GM19193 (cell line): ENCODE results near the gene LIG3.

Experiments
- POLR2A ChIP-seq: IDR thresholded peaks from 4 replicates; pipeline ENCODE4 v1.6.1; 2011; ENCODE audit not compliant: insufficient read depth, insufficient read length; ENCODE audit errors: extremely low read depth

LIG3 gene

DNA sequence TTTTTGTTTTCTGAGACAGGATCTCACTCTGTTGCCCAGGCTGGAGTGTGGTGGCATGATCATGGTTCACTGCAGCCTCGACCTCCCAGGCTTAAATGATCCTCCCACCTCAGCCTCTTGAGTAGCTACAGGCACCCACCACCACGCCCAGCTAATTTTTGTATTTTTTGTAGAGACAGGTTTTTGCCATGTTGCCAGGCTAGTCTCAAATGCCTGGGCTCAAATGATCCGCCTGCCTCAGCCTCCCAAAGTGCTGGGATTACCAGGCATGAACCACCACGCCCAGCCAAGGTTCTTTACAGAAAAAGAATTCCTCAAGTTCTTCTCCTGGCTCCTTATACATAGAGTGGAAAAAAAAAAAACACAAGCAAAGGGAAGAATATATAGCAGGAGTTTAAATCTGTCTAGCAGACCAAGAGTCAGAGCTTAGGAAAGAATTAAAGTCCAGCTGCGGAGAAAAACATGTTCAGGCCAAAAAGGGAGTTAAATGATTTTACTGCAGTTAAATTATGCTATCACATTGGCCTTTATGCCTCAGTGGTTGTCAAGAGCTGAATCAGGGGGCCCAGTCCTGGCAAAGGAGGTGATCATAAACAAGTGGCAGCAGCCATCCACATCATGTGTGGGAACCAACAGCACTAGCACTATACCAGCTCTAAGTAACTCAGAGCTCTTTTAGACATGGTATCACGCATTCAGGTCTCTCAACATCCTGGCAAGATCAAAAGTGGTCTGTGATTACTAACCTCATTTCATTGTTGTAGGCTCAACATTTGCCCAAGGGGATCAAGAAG, 39.3 kb downstream of the LIG3 start:
- no peak for TF ChIP-seq POLR2A

- no peak for TF ChIP-seq POLR2A
Observed at GRCh38 chr17:35021520-35022380, 41.4 kb downstream of the LIG3 start.

GRCh38 chr17:35022536-35023063, 42.3 kb downstream of the LIG3 start:
- TF ChIP-seq POLR2A, result no peak

DNA sequence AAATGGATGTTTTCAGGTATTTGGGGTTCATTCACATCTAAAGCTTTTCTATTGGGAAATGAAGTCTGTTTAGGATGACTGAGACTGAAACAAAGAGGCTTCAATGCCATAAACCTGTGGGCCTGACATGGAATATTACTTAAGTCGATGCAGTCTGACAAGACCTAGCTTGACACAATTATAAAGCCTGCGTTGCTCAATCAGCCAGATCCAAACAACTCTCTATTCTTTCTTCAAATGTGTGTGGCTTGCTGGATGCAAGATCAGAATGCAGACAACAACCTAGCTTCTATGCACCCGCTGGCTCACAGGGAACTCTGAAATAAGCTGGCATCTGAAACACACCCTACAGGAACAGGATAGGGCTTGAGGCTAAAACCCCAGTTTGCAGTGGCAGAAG, 43.2 kb downstream of the LIG3 start:
- no peak for TF ChIP-seq POLR2A

DNA sequence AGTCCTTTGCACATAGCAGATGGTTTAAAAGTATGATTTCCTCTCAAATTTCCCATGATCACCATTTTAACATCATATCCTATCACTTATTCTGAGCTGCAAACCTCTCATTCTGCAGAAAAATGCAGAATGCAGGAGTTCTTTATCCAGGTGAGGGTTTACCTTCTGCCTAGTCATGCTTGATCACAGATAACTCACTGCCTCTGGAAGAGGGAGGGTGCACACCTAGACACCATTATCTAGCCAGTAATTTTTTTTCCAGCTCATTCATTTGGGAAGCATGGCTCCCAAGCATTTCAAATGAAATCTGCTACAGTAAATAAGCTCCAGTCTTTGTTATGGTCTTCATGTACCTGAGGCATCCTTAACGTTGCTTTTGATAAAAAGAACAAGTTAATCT, 45.2 kb downstream of the LIG3 start:
- TF ChIP-seq POLR2A, result no peak

DNA sequence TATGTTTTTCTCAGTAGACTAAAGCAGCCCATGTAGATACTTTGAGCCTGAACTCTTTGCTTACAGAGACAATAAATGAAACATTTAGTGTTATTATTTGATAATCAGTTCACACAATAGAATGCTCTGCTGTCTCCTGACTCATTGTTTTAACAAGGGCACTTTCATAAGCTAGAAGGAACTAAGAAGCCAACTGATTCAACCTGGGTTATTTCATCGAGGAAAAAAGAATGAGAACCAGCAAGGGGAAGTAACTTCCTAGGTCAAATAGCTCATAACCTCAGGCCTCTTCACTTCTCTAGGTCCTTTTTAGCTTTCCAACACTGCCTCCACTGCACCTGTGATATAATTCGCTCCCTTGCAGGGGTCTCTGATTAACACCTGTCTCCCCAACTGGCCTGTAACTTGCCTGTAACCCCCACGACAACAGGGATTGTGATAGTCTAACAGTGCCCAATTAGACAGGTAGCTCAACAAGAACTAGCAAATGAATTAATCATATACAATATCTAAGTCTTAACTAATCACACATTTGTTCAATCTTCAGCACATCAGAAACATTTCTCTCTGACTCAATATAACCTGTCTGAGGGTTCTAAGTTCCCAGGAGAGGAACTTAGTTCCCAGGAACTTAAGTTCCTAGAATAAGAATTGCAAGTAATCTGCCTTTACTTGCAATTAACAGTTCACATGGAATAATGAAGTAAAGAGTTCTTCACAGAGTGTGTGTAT, 48.4 kb downstream of the LIG3 start:
- no peak for TF ChIP-seq POLR2A

GRCh38 chr17:35030780-35031179, 50.5 kb downstream of the LIG3 start:
- no peak for TF ChIP-seq POLR2A

- TF ChIP-seq POLR2A, result no peak
Observed at GRCh38 chr17:35038453-35038852, 58.1 kb downstream of the LIG3 start.

- TF ChIP-seq POLR2A, result no peak
Observed at GRCh38 chr17:35041390-35041789, 61.1 kb downstream of the LIG3 start.

- TF ChIP-seq POLR2A, result no peak
Observed at GRCh38 chr17:35044181-35044580, 63.9 kb downstream of the LIG3 start.

- no peak for TF ChIP-seq POLR2A
Observed at GRCh38 chr17:35046245-35046644, 65.9 kb downstream of the LIG3 start.

- peak; percentile 30 for TF ChIP-seq POLR2A
Observed at GRCh38 chr17:35046740-35047283, 66.5 kb downstream of the LIG3 start.

DNA sequence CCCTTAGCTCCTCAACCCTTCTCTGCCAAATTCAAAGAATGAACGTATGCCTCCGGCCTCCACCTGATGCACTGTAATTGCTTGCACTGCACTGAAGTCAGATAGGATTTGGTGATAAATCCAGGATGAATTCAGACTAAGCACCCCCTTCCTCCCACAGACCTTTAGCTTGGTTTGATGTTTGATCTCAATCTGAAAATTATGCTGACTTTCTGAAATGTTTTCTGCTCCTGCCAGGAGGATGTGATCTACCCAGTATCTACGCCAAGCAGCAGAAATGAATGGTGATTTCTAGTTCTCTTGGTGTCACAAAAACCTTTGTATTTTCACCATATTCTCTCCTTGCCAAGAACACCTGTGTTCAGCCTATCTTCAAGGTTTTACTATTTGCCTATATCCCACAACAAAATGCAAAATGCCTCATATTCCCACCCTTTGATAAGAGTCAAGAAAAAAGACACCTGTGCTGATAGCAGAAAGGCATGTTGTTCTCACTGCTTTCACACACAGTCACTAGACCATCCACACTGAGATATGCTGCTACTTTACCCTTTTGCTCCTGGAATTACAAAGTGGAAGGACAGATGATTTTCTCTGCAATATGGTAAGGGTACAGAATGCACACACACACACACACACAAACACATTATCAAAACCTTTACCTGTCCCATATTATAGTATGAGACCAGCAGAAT, 68.5 kb downstream of the LIG3 start:
- TF ChIP-seq POLR2A, result no peak

- no peak for TF ChIP-seq POLR2A
Observed at GRCh38 chr17:35050170-35050569, 69.9 kb downstream of the LIG3 start.
